ENCODE measurements around the gene RWDD3.

Gene RWDD3

GRCh38 chr1:95195046-95195445, 39.0 kb upstream of the RWDD3 start:
- H3K4me3 ChIP-seq (ENCODE audit: low read length) = no peak overlapping the region
- TF ChIP-seq EZH2phosphoT487 (IDR thresholded peaks at IDR 0.05; ENCODE audit: borderline replicate concordance, low read length) (no peak), CTCF (IDR thresholded peaks at IDR 0.05; ENCODE audit: low read depth, low read length, poor library complexity, severe bottlenecking) (no peak)
- no peaks in the 10 kb centered on the region for H3K36me3 ChIP-seq (ENCODE audit: control insufficient read depth, low read length)
- H3F3A ChIP-seq (ENCODE audit: control insufficient read depth, insufficient read depth) = no peaks in the 10 kb centered on the region
- H3K79me2 ChIP-seq (ENCODE audit: control insufficient read depth, low read length) = no peaks in the 10 kb centered on the region
- H3K9me2 ChIP-seq (replicated peaks; ENCODE audit: control insufficient read depth, low read length) = no peaks in the 10 kb centered on the region
- no peak overlapping the region for H3K27ac ChIP-seq (ENCODE audit: low read depth, low read length)
- no peaks in the 10 kb centered on the region for H4K20me1 ChIP-seq (ENCODE audit: control insufficient read depth, insufficient read depth, low read depth, low read length)
- no peak overlapping the region for H3K4me2 ChIP-seq (ENCODE audit: low read length)
- no peaks in the 10 kb centered on the region for H3K27me3 ChIP-seq (ENCODE audit: control insufficient read depth, low read length)
- H3K4me1 ChIP-seq (ENCODE audit: control insufficient read depth, low read length) = no peaks in the 10 kb centered on the region
- no peaks in the 10 kb centered on the region for H3K9me3 ChIP-seq (ENCODE audit: control insufficient read depth, insufficient read depth, low read length)

- Histone ChIP-seq H3K4me1 (ENCODE audit: control insufficient read depth, low read length) (no peaks in the 10 kb centered on the region), H3K4me2 (ENCODE audit: low read length) (no peak overlapping the region), H4K20me1 (ENCODE audit: control insufficient read depth, insufficient read depth, low read depth, low read length) (no peaks in the 10 kb centered on the region), H3K36me3 (ENCODE audit: control insufficient read depth, low read length) (no peaks in the 10 kb centered on the region), H3K27ac (ENCODE audit: low read depth, low read length) (no peak overlapping the region), H3F3A (ENCODE audit: control insufficient read depth, insufficient read depth) (no peaks in the 10 kb centered on the region), H3K4me3 (ENCODE audit: low read length) (no peak overlapping the region), H3K27me3 (ENCODE audit: control insufficient read depth, low read length) (no peaks in the 10 kb centered on the region), H3K9me2 (replicated peaks; ENCODE audit: control insufficient read depth, low read length) (no peaks in the 10 kb centered on the region), H3K9me3 (ENCODE audit: control insufficient read depth, insufficient read depth, low read length) (no peaks in the 10 kb centered on the region), H3K79me2 (ENCODE audit: control insufficient read depth, low read length) (no peaks in the 10 kb centered on the region)
- TF ChIP-seq CTCF (IDR thresholded peaks at IDR 0.05; ENCODE audit: low read depth, low read length, poor library complexity, severe bottlenecking) (no peak), EZH2phosphoT487 (IDR thresholded peaks at IDR 0.05; ENCODE audit: borderline replicate concordance, low read length) (no peak)
Measured at GRCh38 chr1:95196017-95196416, 38.0 kb upstream of the RWDD3 start.

GRCh38 chr1:95197616-95198252, 36.3 kb upstream of the RWDD3 start:
- Histone ChIP-seq H3K27ac (ENCODE audit: low read depth, low read length) (no peak overlapping the region), H3K4me2 (ENCODE audit: low read length) (no peak overlapping the region), H3K4me1 (ENCODE audit: control insufficient read depth, low read length) (no peaks in the 10 kb centered on the region), H3K79me2 (ENCODE audit: control insufficient read depth, low read length) (no peaks in the 10 kb centered on the region), H4K20me1 (ENCODE audit: control insufficient read depth, insufficient read depth, low read depth, low read length) (no peaks in the 10 kb centered on the region), H3K9me2 (replicated peaks; ENCODE audit: control insufficient read depth, low read length) (no peaks in the 10 kb centered on the region), H3K9me3 (ENCODE audit: control insufficient read depth, insufficient read depth, low read length) (no peaks in the 10 kb centered on the region), H3K36me3 (ENCODE audit: control insufficient read depth, low read length) (no peaks in the 10 kb centered on the region), H3F3A (ENCODE audit: control insufficient read depth, insufficient read depth) (no peaks in the 10 kb centered on the region), H3K27me3 (ENCODE audit: control insufficient read depth, low read length) (no peaks in the 10 kb centered on the region), H3K4me3 (ENCODE audit: low read length) (no peak overlapping the region)
- TF ChIP-seq CTCF (IDR thresholded peaks at IDR 0.05; ENCODE audit: low read depth, low read length, poor library complexity, severe bottlenecking) (no peak), EZH2phosphoT487 (IDR thresholded peaks at IDR 0.05; ENCODE audit: borderline replicate concordance, low read length) (no peak)

Measured in DOHH2 (cell line).